A673 (cell line): ENCODE results near the gene RAB2B. TPM values are rescaled to one million over a fixed set of nuclear protein-coding genes. Genes with fewer than 3 reads are reported as not detected.

Source experiments
- BruUV-seq: library from RNA; stranded (reverse); fragments of 400-500 nt; replicated peaks from 2 replicates; lab custom pipeline; 2021; lab: Mats Ljungman, UMichigan
- CTCF ChIA-PET: fragments of 300-600 bp; sonication (Branson Sonifier 250); formaldehyde crosslinking; loops from one replicate; lab custom pipeline; 2022; ENCODE audit warnings: antibody characterized with exemption; lab: Charles Lee
- POLR2A ChIA-PET: fragments of 300-600 bp; sonication (Branson Sonifier 250); formaldehyde crosslinking; loops from one replicate; lab custom pipeline; 2022; ENCODE audit warnings: antibody characterized with exemption; ENCODE audit not compliant: low non-redundant PET; lab: Charles Lee
- DNase-seq: peaks from one replicate; pipeline ENCODE4 v3.0.0-alpha.2; 2015; ENCODE audit warnings: low spot score
- H3K27ac ChIP-seq: fragments of 200-600 bp; sonication (generic); 2 replicates; pipeline ENCODE4 v1.5.1; 2016; ENCODE audit warnings: mixed run types, low read depth, mild to moderate bottlenecking, mixed read lengths, antibody characterized with exemption, low read length; ENCODE audit not compliant: poor library complexity, severe bottlenecking
- H3K27me3 ChIP-seq: fragments of 200-600 bp; sonication (generic); replicated peaks from 2 replicates; pipeline ENCODE4 v1.6.1; 2017; ENCODE audit warnings: mixed run types, low read depth, mild to moderate bottlenecking, mixed read lengths, antibody characterized with exemption, low read length; ENCODE audit not compliant: insufficient read depth, poor library complexity
- H3K36me3 ChIP-seq: fragments of 200-600 bp; sonication (generic); 2 replicates; pipeline ENCODE4 v1.6.1; 2016; ENCODE audit warnings: mixed run types, mild to moderate bottlenecking, mixed read lengths, antibody characterized with exemption, low read length; ENCODE audit not compliant: insufficient read depth, poor library complexity, severe bottlenecking
- H3K4me1 ChIP-seq: fragments of 200-600 bp; sonication (generic); 2 replicates; pipeline ENCODE4 v1.6.1; 2017; ENCODE audit warnings: mixed run types, mild to moderate bottlenecking, mixed read lengths, antibody characterized with exemption, low read length; ENCODE audit not compliant: insufficient read depth, poor library complexity, severe bottlenecking
- H3K4me3 ChIP-seq: fragments of 200-600 bp; sonication (generic); 2 replicates; pipeline ENCODE4 v1.5.1; 2016; ENCODE audit warnings: low read depth, mixed run types, mild to moderate bottlenecking, mixed read lengths, low read length; ENCODE audit not compliant: poor library complexity, severe bottlenecking
- H3K9me3 ChIP-seq: fragments of 200-600 bp; sonication (generic); 2 replicates; pipeline ENCODE4 v1.6.1; 2016; ENCODE audit warnings: mixed run types, low read depth, mild to moderate bottlenecking, mixed read lengths, antibody characterized with exemption, low read length; ENCODE audit not compliant: poor library complexity, severe bottlenecking
- CTCF ChIP-seq: fragments of 300-800, 200-600 bp; sonication (generic); conservative IDR thresholded peaks from 2 replicates; pipeline ENCODE4 v1.5.1; 2017; ENCODE audit warnings: low read depth, mild to moderate bottlenecking, antibody characterized with exemption, low read length, moderate library complexity, mixed read lengths
- EZH2 ChIP-seq: fragments of 200-600 bp; sonication (generic); IDR thresholded peaks from 2 replicates; pipeline ENCODE4 v1.6.1; 2017; ENCODE audit warnings: borderline replicate concordance, low read depth, mild to moderate bottlenecking, mixed read lengths, antibody characterized with exemption, low read length; ENCODE audit not compliant: poor library complexity, severe bottlenecking
- intact Hi-C: fragments of 100-400 bp; cut with micrococcal nuclease; formaldehyde crosslinking; loops from one replicate; pipeline ENCODE4 v1.10.0; 2022; ENCODE audit not compliant: unreplicated experiment
- total RNA-seq: library from RNA; stranded (reverse); gene quantifications from 2 replicates; pipeline ENCODE4 v1.2.3, GENCODE V29; 2021

Gene RAB2B
- total RNA-seq, 1 experiment from 2014 or later = 37.1 TPM

- no TSS peak for BruUV-seq
- Histone ChIP-seq H3K27ac (peak overlapping the region; percentile 85), H3K36me3 (peaks cover 52% of the 10 kb centered on the region), H3K9me3 (no peaks in the 10 kb centered on the region), H3K4me3 (peak overlapping the region; percentile 92), H3K27me3 (no peaks in the 10 kb centered on the region), H3K4me1 (peaks cover 48% of the 10 kb centered on the region)
- ChIA-PET POLR2A (interaction anchor here (0.6 kb wide), 1 partner anchor 52 kb away, joined by 5 read pairs; no protein-coding TSS in a partner anchor), CTCF (no interaction called here)
- intact Hi-C loops = no loop called here
- TF ChIP-seq CTCF (no peak), EZH2 (no peak)
- no peak for DNase-seq
Observed at GRCh38 chr14:21524575-21525490, 48.1 kb upstream of the RAB2B start.

GRCh38 chr14:21523203-21523602, 46.4 kb upstream of the RAB2B start:
- Histone ChIP-seq H3K36me3 (peaks cover 48% of the 10 kb centered on the region), H3K27me3 (no peaks in the 10 kb centered on the region), H3K27ac (peak overlapping the region; percentile 85), H3K9me3 (no peaks in the 10 kb centered on the region), H3K4me1 (peaks cover 37% of the 10 kb centered on the region), H3K4me3 (no peak overlapping the region)
- DNase-seq = no peak
- no TSS peak for BruUV-seq
- ChIA-PET POLR2A (no interaction called here), CTCF (interaction anchor here (0.6 kb wide), 1 partner anchor 31 kb away, joined by 3 read pairs; no protein-coding TSS in a partner anchor)
- intact Hi-C loops = no loop called here
- TF ChIP-seq EZH2 = no peak
- TF ChIP-seq CTCF = no peak

- Histone ChIP-seq H3K27ac (peak overlapping the region; percentile 39), H3K4me1 (peaks cover 23% of the 10 kb centered on the region), H3K36me3 (peaks cover 47% of the 10 kb centered on the region), H3K27me3 (no peaks in the 10 kb centered on the region), H3K9me3 (no peaks in the 10 kb centered on the region), H3K4me3 (no peak overlapping the region)
- CTCF ChIA-PET = no interaction called here
- DNase-seq = no peak
- POLR2A ChIA-PET = interaction anchor here (0.5 kb wide), 1 partner anchor 35 kb away, joined by 3 read pairs; no protein-coding TSS in a partner anchor
- TSS peak; percentile 8 for BruUV-seq
- no peak for TF ChIP-seq CTCF
- TF ChIP-seq EZH2 = no peak
- intact Hi-C loops = no loop called here
Observed at GRCh38 chr14:21521501-21521900, 44.7 kb upstream of the RAB2B start.
